GM10847 (cell line): ENCODE results near the gene CEP164.

ENCODE experiments used
- POLR2A ChIP-seq: IDR thresholded peaks from 2 replicates; pipeline ENCODE4 v1.6.1; 2011; ENCODE audit not compliant: insufficient read length; ENCODE audit errors: extremely low read depth

Gene CEP164

DNA sequence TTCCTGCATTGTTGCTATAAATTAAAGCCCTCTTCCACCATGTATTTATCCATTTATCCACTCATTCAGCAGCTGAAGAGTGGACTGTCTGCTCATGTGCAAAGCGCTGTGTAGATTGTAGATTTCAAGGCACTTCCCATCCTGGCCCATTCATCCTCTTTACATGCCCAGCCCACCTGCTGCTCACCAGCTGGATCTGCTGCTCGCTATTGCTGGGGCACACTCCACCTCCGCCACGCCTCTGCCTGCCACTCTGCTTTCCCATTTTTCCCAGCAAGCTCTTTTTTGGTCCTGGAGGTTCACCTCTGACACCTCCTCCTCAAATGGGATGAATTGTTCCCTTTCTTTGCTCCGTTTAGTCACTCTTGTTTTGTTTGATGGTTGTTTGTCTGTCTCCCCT, 48.3 kb downstream of the CEP164 start:
- no peak for TF ChIP-seq POLR2A

DNA sequence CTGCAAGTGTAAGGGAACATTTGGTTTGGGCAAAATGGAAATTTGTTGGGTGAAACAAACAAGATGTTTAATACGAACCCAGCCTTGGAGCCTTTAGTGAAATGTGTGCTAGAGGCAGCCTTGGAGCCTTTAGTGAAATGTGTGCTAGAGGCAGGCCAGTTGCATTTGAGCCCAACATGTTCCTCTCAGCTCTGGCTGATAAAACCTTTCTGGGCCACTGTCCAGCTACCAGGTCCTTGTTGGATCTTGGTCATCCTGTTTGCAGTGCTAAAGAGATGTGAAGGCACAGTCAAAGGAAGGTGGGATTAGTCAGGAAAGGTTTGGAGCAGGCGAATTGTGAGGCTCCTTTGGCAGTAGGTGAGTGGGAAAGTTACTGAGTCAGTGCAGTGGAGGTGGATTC, 48.9 kb downstream of the CEP164 start:
- TF ChIP-seq POLR2A: no peak

DNA sequence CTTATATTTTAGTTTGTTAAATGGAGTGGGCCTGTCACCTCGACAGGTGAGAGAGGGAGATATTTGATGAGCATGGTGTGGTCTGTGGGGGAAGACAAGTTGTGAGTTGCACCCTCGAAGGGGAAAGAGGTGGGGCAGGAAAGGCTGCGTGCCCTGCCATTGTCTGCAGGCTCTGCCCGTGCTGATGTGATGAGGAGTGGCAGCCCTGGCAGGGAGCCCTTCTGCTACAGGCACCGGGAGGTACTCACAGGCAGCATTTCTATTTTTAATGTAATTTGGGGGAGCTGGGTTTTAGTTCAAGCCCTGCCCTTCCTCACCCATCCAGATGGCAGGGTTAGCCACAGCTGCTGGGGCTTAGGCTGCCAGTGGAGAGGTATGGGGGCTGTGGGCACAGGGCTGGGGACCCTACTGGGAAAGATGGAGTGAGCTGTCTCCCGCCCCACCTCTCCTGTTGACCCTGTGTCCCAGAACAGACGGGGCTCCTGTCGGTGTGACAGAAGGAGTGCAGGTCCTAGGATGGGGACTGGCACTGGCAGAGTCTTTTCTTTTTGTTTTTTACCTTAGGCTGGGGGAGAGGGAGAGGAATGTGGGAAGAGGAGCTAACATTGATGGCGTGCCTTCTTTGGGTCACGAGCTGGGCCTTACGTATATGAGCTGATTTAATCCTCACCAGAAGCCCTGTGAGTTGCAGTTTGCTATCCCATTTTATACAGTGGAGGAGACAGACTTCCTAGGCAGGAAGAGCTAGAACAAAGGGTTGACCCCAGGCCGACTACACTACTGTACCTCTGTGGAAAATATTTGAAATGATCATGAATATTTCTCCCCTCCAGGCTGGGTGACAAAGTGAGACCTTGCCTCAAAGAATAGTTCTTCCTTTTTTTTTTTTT, 51.6 kb downstream of the CEP164 start:
- no peak for TF ChIP-seq POLR2A

DNA sequence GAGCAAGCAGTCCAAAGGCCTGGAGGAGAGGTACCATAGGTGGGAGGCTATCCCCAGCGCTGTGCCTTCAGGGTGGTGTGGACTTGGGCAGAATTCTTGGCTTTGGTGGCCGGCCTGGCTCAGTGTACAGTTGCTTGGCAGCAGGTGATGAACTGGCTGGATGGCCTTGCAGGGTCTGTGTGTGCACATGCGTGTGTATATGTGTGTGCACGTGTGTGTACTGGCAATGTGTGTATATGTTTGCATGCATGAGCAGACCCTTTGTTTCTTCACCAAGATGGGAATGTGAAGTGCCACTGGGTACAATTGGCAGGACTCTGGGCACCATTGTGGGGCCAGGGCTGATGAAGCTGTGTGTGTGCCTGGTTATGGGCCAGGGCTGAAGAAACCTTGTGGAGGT, 53.0 kb downstream of the CEP164 start:
- no peak for TF ChIP-seq POLR2A

DNA sequence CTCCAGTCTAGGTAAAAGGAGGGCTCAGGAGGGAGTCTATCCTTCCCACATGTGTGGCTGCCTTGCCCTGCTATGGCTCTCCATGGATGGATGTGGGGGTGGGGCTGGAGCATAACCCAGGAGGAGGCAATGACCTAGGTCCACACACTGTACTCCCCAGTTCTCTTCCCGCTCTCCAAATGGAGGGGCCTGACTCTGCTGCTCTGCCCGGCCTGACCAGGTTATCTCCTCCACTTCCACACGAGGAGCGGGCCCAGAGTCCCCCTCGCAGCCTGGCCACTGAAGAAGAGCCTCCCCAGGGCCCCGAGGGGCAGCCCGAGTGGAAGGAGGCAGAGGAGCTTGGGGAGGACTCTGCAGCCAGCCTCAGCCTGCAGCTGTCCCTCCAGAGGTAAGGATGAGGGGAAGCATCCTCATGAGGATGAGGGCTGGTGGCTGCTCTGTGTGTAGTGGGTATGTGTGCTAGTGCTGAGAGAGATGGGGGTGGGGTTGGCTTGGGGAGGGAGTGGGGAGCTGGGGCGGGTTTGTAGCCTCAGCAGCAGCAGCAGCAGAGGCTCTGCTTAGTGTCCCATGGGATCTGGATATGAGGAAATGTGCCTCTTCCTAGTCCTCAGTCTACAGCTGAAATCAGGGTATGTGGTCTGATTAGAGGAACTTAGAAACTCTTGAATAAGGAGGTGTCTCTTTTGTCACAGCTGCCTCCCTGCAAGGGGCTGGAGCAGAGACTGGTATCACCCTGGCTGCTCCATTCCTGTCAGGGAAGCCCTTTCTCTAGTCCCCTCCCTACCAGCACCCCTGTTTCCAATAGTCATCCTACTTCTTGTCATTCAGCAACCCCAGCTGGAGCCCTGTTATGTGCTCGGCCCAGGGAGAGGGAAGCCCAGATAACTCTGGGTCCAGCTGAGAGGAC, 54.1 kb downstream of the CEP164 start:
- TF ChIP-seq POLR2A: no peak

DNA sequence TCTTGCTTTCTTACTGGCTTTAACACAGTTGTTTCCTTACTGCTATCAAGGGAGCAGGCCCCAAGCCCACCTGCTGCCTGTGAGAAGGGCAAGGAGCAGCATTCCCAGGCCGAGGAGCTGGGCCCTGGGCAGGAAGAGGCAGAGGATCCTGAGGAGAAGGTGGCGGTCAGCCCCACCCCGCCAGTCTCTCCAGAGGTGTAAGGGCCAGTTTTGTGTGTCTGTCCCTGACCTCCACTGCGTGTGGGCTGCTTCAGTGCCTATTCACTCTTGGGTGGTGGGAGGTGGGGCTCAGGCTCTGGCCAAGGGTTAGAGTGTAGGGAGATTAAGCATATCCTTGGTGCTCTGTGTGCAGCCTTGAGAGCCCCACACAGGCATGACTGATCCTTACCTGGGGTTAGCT, 55.1 kb downstream of the CEP164 start:
- no peak for TF ChIP-seq POLR2A

DNA sequence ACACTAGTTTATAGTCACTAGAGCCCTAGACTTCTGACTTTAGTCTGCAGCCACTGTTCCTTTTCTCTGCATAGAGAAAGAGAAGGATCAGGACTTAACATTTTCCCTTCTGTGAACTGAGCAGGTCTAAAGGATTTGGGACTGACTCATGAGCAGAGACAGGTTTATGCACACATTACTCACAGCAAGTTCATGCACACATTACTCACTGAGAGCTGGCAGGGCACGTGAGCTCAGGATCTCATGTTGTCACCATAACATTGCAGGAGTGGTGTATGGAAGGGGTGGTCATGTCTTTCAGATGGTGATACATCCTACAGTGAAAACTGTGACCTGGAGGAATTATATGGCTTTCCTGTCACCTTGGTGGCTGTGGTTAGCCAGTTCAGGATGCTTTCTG, 56.4 kb downstream of the CEP164 start:
- no peak for TF ChIP-seq POLR2A

DNA sequence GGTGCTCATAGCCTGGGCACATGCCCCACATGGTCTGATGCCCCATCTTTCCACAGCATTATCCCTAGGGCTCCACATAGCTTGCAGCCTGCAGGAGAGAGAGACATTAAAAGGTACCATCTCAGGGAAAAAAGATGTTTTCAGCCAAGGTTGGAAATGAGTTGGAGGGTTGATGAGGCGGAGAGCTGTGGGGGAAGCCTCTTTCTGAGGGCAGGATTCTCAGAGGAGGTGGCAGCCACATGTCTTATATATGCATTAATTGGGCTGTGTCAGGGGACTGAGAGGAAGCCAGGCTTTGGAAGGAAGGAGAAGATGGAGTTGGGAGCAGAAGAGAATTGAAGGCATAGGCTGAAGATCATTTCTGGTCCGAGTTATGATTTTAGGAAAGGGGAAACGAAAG, 57.8 kb downstream of the CEP164 start:
- no peak for TF ChIP-seq POLR2A

DNA sequence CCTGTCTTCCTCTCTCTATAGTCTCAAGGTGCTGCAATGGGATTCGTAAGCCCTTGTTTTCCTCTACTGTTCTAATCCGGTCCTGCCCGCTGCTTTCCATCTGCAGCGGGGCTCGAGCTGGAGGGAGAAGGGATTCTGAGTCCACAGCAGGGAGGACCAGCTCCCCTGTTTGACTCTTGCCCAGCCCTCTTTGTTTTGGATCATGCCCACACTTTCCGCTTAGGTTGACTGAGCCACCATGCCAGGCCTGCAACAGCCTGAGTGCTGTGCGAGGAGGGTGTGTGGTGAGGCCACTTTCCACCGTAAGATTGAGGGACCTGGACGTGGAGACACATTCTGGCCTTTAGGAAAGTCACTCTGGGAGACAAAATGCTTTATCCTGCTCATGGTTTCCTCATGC, 58.3 kb downstream of the CEP164 start:
- TF ChIP-seq POLR2A: no peak

DNA sequence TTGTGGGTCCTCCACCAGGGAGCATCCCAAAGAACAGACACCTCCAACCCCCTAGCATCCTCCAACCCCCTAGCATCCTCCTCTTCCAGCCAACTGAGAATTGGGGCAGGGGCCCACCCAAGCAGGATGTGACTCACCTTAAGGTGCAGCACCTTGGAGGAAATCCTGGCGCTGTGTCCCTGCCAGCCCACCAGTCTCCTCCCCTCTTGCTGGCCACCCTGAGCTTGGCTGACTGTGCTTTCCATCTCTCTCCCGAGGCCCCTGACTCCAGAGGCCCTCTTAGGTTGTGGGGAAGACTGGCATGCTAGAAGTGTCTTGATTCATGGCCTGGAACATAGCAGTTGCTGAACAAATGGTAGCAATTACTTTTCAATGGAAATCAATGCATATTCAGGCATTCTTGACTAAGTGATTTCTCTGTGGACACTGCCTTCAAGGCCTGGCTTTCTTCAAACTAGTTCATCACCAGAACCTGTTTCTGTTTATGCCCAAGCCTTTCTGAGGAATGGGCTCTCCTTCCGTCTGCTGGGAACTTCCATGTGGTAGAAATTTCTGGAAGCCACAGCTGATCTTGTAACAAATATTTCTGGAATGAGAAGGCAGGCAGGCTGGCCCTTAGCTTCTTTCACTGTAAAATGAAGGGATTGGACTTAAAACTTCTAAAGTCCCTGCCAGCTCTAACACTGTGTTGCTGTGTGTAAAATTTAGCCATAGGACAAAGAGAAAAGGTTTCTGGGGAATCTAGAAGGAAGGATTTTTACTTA, 60.5 kb downstream of the CEP164 start:
- TF ChIP-seq POLR2A: no peak

DNA sequence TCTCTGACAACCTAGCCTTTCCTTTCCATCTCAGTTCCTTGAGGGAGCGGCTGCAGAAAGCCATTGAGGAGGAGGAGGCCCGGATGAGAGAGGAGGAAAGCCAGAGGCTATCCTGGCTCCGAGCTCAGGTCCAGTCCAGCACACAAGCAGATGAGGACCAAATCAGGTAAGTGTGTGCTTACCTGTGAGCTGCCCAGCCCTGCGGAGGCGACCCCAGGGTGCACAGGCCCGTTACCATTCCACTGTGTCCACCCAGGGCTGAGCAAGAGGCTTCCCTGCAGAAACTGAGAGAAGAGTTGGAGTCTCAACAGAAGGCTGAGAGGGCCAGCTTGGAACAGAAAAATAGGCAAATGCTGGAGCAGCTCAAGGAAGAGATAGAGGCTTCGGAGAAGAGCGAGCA, 63.1 kb downstream of the CEP164 start:
- no peak for TF ChIP-seq POLR2A

DNA sequence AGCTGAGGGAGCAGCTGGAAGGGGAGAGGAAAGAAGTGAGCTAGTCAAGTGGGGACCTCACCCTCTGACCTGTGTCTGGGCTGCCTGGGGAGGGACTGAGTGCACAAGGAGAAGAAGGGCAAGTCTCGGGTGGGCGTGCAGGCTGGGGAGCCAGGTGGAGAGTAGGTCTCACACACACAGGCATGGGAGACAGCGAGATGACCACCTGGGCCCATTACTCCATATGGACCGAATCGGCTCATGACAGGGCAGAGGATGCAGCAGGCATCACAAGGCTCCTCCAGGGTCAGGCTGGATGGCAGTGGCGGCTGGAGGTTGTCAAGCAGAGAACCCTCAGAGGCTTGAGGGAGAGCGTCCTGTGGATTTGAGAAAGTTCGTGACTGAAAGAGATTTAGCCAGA, 63.5 kb downstream of the CEP164 start:
- TF ChIP-seq POLR2A: no peak

DNA sequence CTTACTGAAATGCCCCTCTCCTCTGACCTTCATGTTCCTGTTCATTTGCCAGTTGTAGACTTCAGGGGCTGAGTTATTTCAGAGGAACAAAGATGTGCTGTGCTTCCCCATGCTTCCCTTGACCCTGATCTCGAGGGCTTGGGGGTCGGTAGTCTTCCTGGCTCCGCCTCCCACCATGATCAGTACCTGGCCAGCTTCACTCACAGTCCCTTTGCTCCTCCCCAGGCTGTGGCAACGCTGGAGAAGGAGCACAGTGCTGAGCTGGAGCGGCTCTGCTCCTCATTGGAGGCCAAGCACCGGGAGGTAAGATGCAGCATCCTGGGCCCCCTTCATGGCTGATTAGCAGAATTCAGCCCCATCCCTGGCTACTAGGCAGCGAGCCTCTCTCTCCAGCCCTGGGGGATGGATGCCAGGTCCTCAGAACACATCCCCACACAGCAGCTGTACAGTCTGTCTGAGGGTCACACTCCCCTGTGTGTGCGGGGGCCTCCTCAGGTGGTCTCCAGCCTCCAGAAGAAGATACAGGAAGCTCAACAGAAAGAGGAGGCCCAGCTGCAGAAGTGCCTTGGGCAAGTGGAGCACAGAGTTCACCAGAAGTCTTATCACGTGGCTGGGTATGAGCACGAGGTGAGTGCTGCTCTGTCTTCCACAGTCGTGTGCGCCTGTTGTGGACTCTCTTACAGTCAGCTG, 64.5 kb downstream of the CEP164 start:
- no peak for TF ChIP-seq POLR2A

DNA sequence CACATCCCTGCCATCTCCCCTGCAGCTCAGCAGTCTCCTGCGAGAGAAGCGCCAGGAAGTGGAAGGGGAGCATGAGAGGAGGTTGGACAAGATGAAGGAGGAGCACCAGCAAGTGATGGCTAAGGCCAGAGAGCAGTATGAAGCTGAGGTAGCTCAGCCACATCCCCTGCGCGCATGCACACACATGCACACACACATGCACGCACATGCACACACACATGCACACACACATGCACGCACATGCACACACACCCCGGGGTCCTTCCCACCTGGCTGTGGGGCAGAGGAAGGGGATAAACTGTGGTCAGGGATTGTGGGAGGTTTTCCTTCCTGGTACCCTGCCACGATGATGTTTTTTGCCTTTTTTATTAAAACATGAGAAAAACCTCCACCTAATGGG, 65.3 kb downstream of the CEP164 start:
- no peak for TF ChIP-seq POLR2A

DNA sequence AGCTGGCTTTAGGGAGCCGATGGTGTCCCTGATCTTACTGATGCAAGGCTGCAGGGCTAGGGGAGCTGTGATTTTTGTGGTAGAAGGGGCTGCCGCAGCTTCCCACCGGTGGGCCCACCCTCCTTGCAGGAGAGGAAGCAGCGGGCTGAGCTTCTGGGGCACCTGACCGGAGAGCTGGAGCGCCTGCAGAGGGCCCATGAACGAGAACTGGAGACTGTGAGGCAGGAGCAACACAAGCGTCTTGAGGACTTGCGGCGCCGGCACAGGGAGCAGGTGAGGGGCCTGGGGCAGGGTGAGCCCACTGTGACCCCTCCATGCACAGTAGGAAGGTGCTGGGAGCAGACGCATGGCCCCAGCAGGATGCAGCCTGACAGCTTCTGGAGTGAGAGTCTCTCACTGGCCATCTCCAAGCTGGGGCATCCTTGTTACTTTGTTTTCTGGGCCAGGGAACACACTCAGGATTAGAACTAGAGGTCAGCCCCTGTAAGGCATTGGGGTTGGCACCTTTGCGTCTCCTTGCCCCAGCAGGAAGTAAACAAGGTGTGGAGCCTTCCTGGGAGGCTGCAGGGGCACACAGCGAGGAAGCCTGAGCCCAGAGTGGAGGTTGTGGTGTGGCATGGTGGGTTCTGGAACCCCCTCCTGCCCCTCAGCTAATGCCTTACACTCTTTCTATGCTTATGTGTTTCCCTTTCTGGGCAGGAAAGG, 66.7 kb downstream of the CEP164 start:
- no peak for TF ChIP-seq POLR2A

DNA sequence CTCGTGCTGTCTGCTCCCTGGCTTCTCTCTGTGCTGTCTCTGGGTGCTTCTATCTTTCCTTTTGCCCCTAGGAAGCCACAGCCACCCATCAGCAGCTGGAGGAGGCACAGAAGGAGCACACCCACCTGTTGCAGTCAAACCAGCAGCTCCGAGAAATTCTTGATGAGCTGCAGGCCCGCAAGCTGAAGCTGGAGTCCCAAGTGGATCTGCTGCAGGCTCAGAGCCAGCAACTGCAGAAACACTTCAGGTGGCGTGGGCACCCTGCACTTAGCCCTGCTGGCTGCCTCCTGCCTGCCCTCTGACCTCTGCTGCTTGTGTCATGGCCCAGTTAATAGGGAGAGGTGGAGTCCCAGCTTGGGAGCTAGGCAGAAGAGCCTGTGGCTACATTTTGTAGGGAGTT, 67.8 kb downstream of the CEP164 start:
- no peak for TF ChIP-seq POLR2A
